CD4-positive, alpha-beta T cell treated with Interleukin-4 for 4 hours (primary cell): ENCODE data around the gene MAPRE2.
A peak's percentile ranks its signal among the peaks of the same experiment; 100 is the strongest.

Source experiments
- DNase-seq: peaks from one replicate; pipeline ENCODE4 v3.0.0-alpha.2; 2020

MAPRE2 gene

DNA sequence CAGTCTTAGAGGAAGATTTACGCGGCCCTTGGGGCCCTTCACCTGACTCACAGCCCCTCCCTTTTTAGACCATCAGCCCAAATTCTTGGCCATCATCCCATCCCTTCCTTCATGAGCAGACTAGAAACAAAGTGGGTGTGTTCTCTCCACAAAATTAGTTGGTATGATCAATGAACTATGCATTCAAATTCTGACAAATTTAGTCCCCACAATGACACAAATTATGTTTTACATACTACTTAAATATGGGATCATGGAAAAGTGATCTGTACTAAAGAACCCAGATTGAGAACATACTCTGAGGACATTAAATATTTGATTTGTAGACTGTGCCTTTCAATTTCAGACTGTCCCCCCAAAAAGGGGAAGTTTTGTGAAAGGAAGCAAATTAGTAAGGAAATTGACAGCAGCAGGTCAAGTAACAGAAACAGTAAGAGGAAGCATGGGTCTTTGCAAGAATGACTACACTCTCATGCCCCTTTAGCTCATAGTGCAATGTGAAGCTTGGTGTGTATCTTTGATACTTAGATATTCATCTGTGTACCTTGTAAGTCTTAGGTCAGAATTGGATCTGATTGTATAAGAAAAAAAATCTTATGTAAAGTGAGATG lies 2.2 kb upstream of the MAPRE2 start:
- DNase-seq, result no peak

DNA sequence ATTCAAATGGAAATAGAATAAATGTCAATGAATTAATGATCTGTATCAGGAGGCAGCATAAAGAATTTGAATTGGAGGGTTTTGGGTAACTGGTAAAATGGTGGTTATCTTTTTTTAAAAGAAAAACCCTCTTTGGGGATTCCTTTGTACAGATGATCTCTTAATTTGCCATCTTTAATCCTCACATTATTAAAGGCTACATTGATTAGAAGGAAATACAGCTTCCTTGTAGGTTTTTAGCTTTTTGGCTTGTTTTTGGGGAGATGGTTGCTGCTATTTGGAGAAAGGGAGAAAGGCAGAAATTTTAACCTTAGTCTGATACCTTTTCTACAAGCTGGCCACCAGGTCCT lies 600 bp upstream of the MAPRE2 start:
- DNase-seq, result no peak

DNA sequence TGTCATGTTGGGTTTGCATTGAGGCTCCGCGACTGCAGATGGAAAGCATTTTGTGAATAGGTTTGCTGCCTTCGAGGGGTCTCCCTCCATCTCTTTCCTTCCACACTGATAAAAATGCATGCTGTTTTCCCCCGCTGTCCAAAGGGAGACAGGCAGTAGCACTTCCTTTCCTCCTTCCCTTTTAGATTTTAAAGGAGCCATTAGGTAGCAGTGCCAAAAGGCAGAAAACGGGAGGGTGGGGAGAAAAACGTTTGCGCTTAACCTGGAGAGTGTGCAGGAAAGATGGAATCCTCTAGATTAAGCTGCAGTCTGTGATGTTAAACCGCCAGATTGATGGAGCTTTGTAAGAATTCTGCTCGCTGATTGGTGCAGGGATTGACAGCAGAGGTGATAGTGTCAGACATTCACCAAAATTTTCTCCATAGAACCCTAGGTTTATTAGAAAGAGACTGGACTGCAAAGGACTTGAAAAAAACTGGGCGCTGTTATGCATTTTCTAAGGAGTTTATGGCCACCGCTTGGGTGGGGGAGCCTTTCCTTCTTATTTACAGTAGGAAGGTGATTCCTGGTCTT lies 688 bp downstream of the MAPRE2 start:
- no peak for DNase-seq

DNA sequence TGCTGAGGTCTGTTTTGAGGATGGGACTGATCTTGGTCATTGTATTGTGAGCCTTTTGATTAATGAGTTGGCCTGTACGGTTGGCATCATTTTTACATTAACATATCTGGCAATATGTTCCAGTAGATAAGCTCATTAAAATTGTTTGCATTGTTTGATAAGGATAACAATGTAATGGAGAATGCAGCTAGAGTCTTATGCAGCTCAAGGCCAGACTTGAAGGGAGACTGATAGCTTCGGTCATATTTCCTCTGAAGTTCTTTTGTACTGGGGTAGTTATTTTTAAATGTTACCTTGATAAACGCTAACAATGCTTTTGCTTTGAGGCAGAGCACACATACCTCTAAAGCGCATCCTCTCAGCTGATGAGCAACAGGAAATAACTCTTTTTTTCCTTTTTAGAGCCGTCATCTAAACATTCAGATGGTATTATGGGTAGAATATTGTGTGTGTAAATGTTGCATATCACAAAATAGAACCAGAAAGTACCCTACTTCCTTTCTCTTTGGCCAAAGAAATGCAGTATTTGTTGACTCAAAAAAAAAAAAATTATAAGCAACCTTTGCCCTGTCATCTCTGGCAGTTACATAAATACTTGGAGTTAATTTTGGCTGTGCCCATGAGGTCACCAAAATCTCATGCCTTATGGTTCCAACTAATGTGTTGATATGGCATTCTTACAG lies 1.3 kb downstream of the MAPRE2 start:
- peak; percentile 79 for DNase-seq

DNA sequence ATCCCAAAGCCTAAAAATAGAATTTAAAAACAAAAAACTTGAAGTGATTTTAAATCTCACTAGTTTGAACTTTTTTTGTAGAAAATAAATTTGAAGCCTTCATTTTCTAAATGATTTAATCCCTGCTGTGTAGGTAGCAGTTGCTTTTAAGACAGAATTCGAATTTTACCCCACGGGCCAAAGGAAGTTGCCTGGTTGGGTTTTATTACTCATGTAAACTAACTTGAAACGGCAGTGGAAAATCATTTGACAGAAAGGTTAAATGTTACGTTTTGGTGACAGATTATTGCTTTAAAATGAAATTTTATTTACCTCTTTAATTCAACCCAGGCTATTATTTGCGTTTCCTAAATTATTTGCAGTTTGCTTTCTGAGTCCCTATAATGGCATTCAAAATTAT lies 2.0 kb downstream of the MAPRE2 start:
- DNase-seq, result no peak

DNA sequence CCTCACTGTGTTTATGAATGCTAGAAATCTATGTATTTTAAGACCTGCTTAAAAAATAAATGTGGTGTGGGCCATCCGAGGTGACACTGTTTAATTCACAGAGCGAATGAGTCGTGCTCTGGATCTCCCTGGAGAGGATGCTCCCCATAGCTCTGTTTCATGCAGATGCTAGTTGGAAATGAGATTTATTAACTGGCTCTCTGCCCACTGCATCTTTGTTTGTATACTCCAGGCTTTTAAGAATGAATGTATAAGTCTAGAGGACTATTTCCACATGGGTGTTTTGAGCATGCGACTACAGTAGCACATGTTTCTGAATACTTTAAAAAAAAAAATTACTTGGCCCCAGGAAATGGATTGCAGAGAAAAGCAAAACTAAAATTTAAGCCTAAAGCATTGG lies 3.9 kb downstream of the MAPRE2 start:
- DNase-seq, result no peak

DNA sequence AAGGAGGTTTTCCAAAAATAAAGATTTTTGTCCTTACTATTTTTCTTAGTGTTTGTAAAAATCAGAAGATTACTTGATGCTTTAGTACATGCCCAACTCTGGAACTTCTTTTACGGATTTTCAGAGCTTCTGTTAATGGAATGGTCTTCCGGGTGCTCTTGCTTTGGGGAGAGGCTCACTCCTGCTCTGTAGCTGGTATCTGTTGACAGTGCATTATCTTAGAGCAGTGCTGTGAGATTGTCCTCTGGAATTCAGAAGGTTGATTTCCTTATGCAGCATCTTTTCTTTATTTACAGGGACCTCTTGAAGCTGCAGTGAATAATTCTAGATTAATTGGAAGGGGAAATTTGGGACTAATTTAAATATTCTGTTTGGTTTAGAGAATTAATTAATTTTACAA lies 4.6 kb downstream of the MAPRE2 start:
- no peak for DNase-seq

DNA sequence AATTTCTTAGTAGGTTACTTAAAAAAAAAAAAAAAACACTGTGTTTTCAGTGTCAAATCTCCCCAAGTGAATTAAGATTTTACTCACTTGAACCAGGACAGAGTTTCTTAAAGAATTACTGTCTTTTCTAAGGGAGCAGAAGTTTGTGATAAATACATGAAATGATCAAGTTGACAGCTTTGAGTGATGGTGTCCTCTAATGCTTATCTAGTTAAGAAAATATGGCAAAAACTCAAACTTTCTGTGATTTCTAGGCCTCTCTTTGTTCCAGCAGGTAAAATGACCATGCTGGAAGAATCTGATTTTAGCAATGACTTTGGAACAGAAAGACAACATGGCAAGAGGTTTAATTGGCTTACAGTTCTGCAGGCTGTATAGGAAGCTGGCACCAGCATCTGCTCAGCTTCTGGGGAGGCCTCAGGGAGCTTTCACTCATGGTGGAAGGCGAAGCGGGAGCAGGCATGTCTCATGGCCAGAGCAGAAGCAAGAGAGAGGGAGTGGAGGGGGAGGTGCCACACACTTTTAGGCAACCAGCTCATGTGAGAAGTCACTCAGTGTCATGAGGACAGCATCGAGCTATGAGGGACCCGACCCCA lies 6.6 kb downstream of the MAPRE2 start:
- no peak for DNase-seq

DNA sequence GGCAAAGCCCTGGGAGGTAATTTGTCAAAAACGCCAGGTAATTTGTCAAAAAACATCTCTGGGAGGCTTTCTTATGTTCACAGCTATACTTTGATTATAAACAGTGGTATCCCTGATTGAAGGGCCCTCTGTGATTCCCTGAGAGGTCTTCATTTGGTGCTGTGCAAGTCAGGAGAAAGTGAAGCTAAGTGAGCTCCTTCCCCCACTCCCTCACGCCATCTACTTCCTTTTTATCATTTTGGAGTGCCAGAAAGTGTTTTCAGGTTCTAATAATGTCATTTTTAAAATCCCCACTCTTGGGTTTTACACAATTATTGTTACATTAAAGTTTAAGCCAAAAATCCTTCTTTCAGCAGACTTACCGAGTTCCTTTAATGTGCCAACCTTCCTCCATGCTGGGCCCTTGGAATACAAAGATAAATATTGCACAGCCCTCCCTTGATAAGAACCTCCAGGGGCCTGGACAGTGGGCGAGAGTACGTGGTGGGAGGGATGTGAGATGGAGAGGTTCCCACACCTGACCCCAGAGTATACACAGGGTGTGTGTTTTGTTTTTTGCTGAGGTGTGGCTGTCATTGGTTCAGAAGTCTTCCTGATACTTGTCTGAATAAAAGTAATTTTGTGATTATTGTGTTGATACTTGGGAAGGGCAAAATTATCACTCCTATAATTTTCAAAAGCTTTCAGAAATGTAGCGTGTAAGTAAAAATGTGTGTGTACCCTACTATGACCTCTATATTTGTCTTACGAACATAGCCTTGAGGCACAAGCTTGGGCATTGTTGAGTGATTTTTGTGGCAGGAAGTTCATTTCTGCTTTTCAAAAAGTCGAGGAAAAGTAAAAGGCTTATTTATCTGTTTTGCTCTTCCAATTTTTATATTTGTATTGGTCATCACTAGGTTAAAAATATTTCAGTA lies 8.2 kb downstream of the MAPRE2 start:
- no peak for DNase-seq

DNA sequence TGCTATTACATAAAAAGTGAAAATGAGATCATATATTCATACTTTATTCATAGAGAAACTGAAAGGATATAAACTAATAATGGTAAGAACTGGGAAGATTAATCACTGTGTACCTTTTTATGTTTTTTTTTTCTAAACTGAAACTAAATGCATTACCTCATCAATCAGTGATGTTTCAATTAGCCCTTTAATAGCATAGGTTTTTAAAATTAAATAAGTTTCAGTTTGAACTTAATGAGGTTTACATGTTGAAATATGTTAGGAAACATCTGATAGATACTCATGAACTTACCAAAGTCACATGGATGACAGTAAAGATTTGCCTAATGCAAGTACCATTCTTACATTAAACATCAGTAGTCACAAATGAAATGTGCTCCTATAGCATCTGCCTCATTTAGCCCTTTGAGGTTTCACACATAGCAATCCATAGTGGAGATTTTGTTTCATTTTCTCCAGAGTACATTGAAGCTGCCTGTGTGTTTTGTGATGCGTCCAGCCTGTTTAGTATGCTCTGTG lies 8.9 kb downstream of the MAPRE2 start:
- no peak for DNase-seq

DNA sequence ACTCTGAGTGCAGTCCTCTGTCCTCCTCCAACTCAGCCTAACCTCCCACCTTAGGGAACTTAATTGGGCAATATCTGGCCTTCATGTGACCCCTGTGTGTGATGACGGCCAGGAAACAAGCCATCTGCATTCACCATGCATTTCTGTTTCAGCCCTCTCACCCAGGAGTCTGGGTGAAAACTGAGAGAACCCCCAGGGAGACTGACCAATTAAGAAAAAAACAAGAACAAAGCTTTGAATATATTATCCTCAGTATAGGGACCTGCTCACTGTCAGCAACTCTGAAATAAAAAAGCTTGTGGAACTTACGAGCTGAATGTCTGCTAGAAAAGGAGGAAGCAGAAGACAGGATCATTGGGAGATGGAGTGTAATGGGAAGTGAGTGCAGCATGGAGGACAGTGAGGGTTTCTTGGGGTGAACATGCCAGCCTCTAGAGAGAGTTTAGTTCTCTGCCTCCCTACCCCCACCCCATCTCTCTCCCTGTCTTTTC lies 9.5 kb downstream of the MAPRE2 start:
- DNase-seq, result no peak

DNA sequence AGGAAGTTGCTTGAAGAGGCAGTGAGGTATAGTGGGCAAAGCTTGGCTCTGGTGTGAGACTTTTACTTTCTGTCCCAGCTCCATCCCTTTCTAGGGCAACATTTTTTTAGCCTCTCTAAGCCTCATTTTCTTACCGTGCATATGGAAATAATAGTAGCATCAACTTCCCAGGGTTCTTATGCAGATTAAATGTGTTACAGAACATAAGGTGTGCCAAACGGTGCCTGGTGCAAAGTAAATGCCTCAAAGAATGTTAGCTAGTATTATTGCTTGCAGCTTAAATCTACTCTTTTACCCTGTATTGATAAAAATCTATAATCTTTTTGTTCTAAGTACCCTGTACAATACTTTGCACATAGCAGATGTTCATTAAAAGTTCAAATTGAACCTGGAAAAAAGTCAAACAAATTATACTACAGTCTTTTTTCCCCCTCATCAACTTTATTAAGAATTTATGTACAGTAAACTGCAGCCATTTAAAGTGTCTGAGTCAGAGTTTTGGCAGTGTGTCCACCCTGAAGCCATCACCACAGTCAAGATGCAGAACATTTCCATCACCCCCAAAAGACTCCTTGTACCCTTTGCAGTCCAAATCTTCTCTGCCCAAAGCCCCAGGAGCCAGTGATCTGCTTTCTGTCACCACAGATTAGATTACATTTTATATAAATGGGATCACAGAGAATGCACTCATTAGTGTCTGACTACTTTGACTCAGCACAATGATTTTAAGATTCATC lies 10.6 kb downstream of the MAPRE2 start:
- no peak for DNase-seq

DNA sequence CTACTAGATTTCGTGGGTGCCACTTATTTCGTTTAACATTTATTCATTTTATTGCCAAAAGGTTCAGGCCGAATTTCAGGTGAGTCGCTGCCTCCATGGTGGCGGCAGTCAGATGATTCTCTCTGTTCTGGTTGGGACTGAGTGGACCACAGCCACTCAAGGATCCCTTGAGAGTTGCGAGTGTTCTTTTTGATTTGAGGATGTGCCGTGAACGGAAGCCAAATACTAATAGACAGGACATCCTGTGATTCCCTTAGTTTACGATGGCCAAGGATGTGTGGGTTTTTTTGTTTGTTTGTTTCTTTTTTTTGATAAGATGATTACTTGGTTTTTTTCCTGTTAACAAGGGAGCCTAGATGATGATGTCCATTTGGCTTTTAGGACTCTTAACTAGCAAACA lies 13.2 kb downstream of the MAPRE2 start:
- DNase-seq, result no peak

DNA sequence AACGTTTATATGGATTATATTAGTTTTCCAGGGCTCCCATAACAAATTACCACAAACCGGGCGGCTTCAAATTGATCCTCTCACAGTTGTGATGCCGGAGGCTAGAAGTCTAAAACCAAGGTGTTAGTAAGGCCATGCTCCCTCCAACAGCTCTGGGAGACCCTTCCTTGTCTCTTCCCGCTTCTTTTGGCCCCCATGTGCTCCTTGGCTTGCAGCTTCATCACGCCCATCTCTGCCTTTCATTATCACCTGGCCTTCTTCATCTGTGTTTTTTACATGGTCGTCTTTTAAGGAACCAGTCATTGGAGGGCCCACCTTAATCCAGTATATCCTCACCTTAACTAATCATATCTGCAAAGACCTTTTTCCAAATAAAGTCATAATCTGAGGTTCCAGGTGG lies 13.9 kb downstream of the MAPRE2 start:
- DNase-seq, result no peak

DNA sequence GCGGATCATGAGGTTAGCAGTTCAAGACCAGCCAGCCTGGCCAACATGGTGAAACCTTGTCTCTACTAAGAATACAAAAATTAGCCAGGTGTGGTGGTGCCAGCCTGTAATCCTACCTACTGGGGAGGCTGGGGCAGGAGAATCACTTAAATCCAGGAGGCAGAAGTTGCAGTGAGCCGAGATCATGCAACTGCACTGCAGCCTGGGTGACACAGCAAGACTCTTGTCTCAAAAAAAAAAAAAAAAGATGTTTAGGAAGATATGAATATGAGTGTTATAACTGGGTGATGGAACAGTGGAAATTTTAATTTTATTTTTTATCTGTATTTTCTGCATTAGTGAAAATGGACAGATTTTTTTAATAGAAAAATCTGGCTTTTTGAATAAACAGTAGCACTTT lies 14.5 kb downstream of the MAPRE2 start:
- no peak for DNase-seq

DNA sequence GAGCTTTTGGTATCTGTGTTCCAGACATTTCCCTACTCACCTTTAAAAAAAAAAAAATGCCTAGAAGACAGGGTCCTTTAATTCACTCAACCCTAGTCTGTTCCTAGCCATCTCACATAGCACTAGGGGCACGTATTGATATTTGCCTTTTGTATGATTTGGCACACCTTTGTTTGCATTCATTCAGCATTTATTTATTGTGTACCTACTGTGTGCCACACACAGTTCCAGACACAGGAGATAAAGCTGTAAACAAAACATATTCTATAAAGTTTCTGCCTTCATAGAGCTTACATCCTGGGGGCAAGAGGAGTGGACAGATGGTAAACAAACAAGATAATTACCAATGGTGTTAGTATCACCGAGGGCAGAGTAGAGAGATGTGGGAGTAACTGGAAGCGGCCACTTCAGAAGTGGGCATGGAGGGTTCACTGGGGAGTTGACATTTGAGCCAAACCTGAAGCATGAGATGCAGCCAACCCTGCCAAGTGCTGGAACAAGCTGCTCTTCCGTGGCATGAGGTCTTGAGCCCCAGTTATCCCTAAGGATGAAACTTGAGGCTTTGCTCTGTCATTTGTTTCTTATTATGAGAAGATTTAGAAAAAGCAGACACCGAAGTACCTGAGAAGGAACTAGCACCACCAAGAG lies 18.2 kb downstream of the MAPRE2 start:
- no peak for DNase-seq

DNA sequence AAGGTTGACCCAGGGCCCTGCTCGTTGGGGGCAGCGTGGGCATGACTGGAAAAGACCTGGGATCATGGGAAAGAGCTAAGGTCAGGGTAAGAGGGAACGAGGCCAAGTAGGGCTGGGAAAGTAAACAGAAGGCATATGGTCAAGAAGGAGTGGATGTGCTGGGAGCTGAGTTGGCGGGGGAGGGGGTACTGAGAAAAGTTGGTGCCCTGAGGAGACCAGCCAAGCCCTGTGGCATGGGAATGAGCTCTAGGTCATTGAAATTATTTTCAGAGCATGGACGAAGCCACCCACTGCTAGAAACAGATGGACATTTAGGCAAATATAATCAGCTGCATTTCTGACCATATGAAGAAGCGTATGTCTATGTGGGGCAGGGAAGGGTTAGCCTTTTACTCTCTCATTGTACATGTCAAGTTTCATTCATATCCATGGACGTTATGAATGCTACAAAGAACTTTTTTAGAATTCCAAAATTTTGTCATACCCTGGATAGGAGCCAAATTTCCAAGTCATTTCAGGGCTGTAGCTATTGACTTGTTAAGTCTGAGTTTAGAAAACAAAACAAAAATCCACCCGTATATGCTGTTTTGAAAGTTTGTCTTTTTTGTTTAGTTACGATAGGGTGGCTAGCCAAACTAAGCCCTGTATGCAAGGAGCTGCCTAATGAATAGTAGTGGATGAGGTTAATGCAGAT lies 19.1 kb downstream of the MAPRE2 start:
- no peak for DNase-seq

DNA sequence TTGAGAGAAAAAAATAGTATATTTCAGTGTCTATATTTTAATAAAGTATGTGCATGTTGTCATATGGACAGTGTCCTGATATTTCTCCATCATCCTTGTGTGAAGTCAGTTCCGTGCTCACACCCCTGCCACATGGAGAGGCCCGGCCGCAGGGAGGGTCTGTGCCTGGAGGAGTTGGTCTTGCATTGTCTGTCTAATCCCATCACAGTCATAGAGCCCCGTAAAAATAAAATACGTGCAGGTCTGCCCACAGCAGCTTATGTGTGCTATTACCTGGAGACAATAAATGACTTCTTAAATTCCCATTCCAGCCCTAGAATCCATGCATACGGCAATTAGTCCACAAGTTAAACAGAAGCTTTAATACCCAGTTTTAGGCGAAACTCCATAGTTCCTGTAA lies 20.1 kb downstream of the MAPRE2 start:
- DNase-seq, result no peak

DNA sequence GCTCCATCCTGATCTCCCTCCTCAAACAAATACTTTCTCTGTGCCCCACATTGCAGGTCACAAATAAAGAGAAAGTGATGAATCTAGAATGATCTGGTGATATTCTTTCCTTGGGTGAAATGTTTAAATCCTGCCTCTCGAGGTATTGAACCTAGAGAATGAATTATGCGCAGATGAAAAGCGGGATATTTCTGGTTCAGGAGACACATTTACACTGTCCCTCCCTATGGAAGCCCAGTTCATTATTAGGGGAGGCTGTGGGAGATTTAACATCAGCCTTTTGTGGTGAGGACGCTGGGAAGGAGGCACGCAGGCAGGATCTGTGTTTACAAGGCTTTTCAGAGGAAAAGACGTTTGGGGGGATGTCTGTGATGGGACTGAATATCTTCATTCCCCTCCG lies 20.6 kb downstream of the MAPRE2 start:
- DNase-seq, result no peak

DNA sequence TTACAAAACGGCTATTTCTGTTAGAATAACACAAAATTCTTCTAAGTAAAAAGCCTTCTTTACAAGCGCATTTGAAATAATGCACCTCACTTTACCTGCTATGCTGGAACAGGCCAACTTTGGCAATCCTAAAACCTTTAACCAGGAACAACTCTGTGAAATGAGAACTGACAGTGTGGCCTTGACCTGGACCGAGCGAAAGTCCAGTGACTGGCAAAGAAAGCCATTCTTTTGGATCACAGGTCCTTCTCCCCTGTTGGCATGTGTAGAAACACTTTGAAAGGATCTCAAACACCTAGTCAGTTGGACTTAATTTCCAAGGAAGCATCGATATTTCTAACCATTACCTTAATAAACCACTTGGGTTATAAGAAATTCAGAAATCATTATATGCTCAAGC lies 21.2 kb downstream of the MAPRE2 start:
- DNase-seq, result no peak
